DND-41 (cell line): ENCODE measurements around the gene NAV3.

Experiments used
- ATAC-seq: fragments of 200-7000 bp; cut with Tn5 transposase; 3 replicates; pipeline ENCODE4 v1.9.1; 2021; ENCODE audit warnings: low read depth; ENCODE audit not compliant: insufficient read depth
- DNase-seq: peaks from one replicate; pipeline ENCODE4 v3.0.0-alpha.2; 2020
- H2AFZ ChIP-seq: 2 replicates; pipeline ENCODE4 v1.6.0; 2012; ENCODE audit warnings: low read depth, low read length
- H3K27ac ChIP-seq: 2 replicates; pipeline ENCODE4 v1.5.1; 2012; ENCODE audit warnings: low read length, inconsistent platforms
- H3K27me3 ChIP-seq: fragments of 200-600 bp; sonication (generic); 2 replicates; pipeline ENCODE4 v1.6.0; 2012; ENCODE audit warnings: low read length, mild to moderate bottlenecking, inconsistent platforms; ENCODE audit not compliant: insufficient read depth, poor library complexity
- H3K36me3 ChIP-seq: 2 replicates; pipeline ENCODE4 v1.5.1; 2012; ENCODE audit warnings: low read length, inconsistent platforms; ENCODE audit not compliant: insufficient read depth
- H3K4me1 ChIP-seq: 2 replicates; pipeline ENCODE4 v1.5.1; 2012; ENCODE audit warnings: mild to moderate bottlenecking, low read length; ENCODE audit not compliant: insufficient read depth
- H3K4me2 ChIP-seq: 2 replicates; pipeline ENCODE4 v1.6.0; 2012; ENCODE audit warnings: mild to moderate bottlenecking, moderate library complexity, low read length, inconsistent platforms; ENCODE audit not compliant: insufficient read depth
- H3K4me3 ChIP-seq, 2 experiments: fragments of 200-600 bp in 1 of 2; shearing (Covaris generic) in 1 of 2; 2 replicates each; pipeline ENCODE4 v1.5.1; 2012 to 2016; ENCODE audit warnings: inconsistent platforms in 2 of 2, low read length in 2 of 2, mild to moderate bottlenecking in 2 of 2, low read depth in 1 of 2, moderate library complexity in 1 of 2
- H3K79me2 ChIP-seq: 2 replicates; pipeline ENCODE4 v1.6.0; 2012; ENCODE audit warnings: low read length, inconsistent platforms; ENCODE audit not compliant: insufficient read depth
- H3K9ac ChIP-seq: 2 replicates; pipeline ENCODE4 v1.6.0; 2012; ENCODE audit warnings: low read depth, mild to moderate bottlenecking, inconsistent platforms, low read length, moderate library complexity
- H3K9me3 ChIP-seq: 2 replicates; pipeline ENCODE4 v1.5.1; 2012; ENCODE audit warnings: low read length, moderate library complexity, mild to moderate bottlenecking, inconsistent platforms; ENCODE audit not compliant: insufficient read depth, severe bottlenecking
- H4K20me1 ChIP-seq: 2 replicates; pipeline ENCODE4 v1.6.0; 2012; ENCODE audit warnings: low read length; ENCODE audit not compliant: insufficient read depth
- EZH2 ChIP-seq: IDR thresholded peaks from 3 replicates; pipeline ENCODE4 v1.6.1; 2012; ENCODE audit warnings: borderline replicate concordance, low read depth, mild to moderate bottlenecking, moderate library complexity, low read length, inconsistent platforms; ENCODE audit not compliant: severe bottlenecking
- TF ChIP-seq, protein P1 (sequence below): IDR thresholded peaks from 2 replicates; pipeline ENCODE4 v1.5.1; 2012; ENCODE audit warnings: borderline replicate concordance, low read length, moderate library complexity, mild to moderate bottlenecking; ENCODE audit not compliant: poor library complexity, severe bottlenecking; ENCODE audit errors: extremely low read depth

Gene NAV3, protein sequence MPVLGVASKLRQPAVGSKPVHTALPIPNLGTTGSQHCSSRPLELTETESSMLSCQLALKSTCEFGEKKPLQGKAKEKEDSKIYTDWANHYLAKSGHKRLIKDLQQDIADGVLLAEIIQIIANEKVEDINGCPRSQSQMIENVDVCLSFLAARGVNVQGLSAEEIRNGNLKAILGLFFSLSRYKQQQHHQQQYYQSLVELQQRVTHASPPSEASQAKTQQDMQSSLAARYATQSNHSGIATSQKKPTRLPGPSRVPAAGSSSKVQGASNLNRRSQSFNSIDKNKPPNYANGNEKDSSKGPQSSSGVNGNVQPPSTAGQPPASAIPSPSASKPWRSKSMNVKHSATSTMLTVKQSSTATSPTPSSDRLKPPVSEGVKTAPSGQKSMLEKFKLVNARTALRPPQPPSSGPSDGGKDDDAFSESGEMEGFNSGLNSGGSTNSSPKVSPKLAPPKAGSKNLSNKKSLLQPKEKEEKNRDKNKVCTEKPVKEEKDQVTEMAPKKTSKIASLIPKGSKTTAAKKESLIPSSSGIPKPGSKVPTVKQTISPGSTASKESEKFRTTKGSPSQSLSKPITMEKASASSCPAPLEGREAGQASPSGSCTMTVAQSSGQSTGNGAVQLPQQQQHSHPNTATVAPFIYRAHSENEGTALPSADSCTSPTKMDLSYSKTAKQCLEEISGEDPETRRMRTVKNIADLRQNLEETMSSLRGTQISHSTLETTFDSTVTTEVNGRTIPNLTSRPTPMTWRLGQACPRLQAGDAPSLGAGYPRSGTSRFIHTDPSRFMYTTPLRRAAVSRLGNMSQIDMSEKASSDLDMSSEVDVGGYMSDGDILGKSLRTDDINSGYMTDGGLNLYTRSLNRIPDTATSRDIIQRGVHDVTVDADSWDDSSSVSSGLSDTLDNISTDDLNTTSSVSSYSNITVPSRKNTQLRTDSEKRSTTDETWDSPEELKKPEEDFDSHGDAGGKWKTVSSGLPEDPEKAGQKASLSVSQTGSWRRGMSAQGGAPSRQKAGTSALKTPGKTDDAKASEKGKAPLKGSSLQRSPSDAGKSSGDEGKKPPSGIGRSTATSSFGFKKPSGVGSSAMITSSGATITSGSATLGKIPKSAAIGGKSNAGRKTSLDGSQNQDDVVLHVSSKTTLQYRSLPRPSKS (N-terminal part only)

DNA sequence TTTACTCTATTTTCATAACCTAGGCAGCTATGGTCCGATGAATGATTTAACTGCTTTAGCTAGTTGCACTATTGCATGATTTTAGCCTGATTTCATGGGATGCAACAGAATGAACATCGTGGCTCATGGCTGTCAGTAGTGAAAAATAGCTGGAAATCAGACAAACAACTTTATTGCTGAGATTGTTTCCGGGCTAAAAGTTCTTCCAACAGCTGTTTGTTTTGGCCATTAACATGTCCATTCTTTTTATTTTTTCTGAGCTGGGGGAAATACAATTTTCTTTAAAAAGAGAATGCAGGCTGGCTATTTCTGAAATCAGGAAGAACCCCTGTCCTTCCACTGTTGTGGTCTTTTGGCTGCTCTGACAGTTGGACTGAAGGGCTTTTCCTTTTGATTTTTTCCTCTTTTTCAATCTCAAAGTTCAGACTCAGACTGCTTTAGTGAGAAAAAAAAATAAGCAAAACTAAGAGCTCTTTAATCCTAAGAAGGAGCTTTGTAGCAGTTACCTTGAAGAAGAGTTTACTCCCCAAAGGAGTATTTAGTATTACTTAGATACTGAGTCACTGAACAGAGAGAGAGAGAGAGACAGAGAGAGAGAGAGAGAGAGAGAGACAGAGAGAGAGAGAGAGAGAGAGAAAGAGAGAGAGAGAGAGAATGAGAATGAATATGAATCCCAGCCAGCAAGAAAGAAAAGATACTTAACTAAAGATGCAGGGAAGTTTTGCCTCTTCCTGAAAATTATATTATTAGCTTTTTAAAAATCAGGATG, at the start of gene NAV3:
TSS of gene NAV3 (plus strand) at position 312 of the 769 bp plus-strand sequence. CDS start 568 bp downstream, outside the sequence.
- Histone ChIP-seq H3K9me3 (no peaks in the 10 kb centered on the region), H3K79me2 (no peaks in the 10 kb centered on the region), H2AFZ (no peak within 1 kb of the TSS), H3K4me2 (no peak within 1 kb of the TSS), H3K4me1 (no peaks in the 10 kb centered on the region), H4K20me1 (no peaks in the 10 kb centered on the region), H3K4me3 (no peak within 1 kb of the TSS), H3K9ac (no peak within 1 kb of the TSS), H3K36me3 (no peaks in the 10 kb centered on the region), H3K27ac (no peak within 1 kb of the TSS), H3K27me3 (no peaks in the 10 kb centered on the region)
- no peak for TF ChIP-seq EZH2
- TF ChIP-seq, protein P1, sequence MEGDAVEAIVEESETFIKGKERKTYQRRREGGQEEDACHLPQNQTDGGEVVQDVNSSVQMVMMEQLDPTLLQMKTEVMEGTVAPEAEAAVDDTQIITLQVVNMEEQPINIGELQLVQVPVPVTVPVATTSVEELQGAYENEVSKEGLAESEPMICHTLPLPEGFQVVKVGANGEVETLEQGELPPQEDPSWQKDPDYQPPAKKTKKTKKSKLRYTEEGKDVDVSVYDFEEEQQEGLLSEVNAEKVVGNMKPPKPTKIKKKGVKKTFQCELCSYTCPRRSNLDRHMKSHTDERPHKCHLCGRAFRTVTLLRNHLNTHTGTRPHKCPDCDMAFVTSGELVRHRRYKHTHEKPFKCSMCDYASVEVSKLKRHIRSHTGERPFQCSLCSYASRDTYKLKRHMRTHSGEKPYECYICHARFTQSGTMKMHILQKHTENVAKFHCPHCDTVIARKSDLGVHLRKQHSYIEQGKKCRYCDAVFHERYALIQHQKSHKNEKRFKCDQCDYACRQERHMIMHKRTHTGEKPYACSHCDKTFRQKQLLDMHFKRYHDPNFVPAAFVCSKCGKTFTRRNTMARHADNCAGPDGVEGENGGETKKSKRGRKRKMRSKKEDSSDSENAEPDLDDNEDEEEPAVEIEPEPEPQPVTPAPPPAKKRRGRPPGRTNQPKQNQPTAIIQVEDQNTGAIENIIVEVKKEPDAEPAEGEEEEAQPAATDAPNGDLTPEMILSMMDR: no peak
- ATAC-seq (no peak), DNase-seq (no peak)

DNA sequence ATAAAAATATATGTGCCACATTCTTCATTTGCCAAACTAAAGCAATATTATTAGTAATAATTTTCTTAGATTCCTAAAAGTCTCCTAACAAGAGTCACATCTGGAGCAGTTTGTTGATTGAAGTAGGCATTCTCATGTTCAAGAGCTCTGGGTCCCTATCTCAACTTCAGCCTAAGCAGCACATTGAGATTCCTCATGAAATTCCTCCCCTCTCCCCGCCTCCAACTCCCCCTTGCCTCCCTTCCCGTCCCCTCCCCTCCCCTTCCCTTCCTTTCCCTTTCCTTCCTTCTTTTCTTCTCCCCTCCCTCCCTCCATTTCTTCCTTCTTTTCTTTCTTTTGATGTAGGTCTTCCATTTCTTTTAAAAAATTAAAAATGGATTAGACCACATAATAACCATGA, 48.7 kb upstream of the NAV3 start:
- H4K20me1 ChIP-seq: no peaks in the 10 kb centered on the region
- H3K27me3 ChIP-seq: no peaks in the 10 kb centered on the region
- H3K4me2 ChIP-seq: no peak overlapping the region
- H3K4me3 ChIP-seq: no peak overlapping the region
- no peak overlapping the region for H3K9ac ChIP-seq
- no peak for DNase-seq
- H2AFZ ChIP-seq: no peak overlapping the region
- TF ChIP-seq, protein P1: no peak
- TF ChIP-seq EZH2: no peak
- H3K79me2 ChIP-seq: no peaks in the 10 kb centered on the region
- no peaks in the 10 kb centered on the region for H3K4me1 ChIP-seq
- H3K36me3 ChIP-seq: no peaks in the 10 kb centered on the region
- ATAC-seq: no peak
- H3K9me3 ChIP-seq: no peaks in the 10 kb centered on the region
- no peak overlapping the region for H3K27ac ChIP-seq

DNA sequence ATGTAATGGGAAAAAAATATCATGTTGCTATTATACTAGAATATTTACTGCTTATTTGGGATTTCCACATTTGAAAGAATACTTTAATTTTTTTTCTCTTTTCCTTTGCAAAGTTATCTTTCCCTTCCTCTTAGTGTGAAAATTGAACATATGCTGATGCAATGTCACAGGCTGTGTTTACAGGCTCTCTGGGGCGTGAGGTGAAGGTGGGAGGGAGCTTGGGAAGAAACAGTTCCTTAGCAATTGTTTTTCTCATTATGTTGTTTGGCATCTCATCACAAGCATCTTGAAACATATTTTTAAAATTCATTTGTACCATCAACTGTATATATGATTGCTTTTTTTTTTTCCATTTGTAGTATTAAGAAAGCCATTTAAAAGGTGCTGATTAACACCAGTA, 47.9 kb upstream of the NAV3 start:
- H3K27me3 ChIP-seq: no peaks in the 10 kb centered on the region
- no peak overlapping the region for H2AFZ ChIP-seq

More for the DNA sequence above, 47.9 kb upstream of the NAV3 start:
- no peaks in the 10 kb centered on the region for H3K9me3 ChIP-seq
- H3K4me1 ChIP-seq: no peaks in the 10 kb centered on the region
- no peak overlapping the region for H3K27ac ChIP-seq
- H3K9ac ChIP-seq: no peak overlapping the region
- no peaks in the 10 kb centered on the region for H3K36me3 ChIP-seq
- no peak for TF ChIP-seq EZH2
- TF ChIP-seq, protein P1: no peak
- no peak overlapping the region for H3K4me3 ChIP-seq
- no peaks in the 10 kb centered on the region for H3K79me2 ChIP-seq
- no peak for ATAC-seq
- no peak overlapping the region for H3K4me2 ChIP-seq
- no peak for DNase-seq
- no peaks in the 10 kb centered on the region for H4K20me1 ChIP-seq
